ENCODE measurements around the gene RBM22.

DNA sequence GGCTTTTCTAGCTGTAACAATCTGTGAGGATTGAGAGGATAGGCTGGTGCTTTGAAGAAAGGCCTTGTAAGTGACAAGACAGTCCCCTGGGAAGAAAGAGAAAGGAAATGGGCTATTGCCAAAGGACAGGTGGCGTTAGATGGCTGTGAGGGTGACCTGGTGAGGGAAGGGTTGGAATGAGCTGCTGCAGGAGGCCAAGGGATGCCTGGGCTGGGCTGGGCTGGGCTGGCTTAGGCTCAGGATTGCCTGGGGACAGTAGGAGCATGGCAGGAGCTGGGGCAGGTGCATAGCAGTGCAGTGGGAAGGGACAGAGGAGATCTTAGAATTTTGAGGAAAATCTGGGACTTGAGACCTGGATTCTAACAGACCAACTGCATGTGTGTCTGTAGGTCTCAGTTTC is 49.5 kb downstream of the RBM22 start:
- TF ChIP-seq, protein P1, sequence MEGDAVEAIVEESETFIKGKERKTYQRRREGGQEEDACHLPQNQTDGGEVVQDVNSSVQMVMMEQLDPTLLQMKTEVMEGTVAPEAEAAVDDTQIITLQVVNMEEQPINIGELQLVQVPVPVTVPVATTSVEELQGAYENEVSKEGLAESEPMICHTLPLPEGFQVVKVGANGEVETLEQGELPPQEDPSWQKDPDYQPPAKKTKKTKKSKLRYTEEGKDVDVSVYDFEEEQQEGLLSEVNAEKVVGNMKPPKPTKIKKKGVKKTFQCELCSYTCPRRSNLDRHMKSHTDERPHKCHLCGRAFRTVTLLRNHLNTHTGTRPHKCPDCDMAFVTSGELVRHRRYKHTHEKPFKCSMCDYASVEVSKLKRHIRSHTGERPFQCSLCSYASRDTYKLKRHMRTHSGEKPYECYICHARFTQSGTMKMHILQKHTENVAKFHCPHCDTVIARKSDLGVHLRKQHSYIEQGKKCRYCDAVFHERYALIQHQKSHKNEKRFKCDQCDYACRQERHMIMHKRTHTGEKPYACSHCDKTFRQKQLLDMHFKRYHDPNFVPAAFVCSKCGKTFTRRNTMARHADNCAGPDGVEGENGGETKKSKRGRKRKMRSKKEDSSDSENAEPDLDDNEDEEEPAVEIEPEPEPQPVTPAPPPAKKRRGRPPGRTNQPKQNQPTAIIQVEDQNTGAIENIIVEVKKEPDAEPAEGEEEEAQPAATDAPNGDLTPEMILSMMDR (IDR thresholded peaks at IDR 0.05), result no peak
- TF ChIP-seq POLR2A (IDR thresholded peaks at IDR 0.05), result no peak
